B cell (primary cell): Measurements from ENCODE around the gene SYNRG. TPM values are rescaled to one million over a fixed set of nuclear protein-coding genes. Genes with fewer than 3 reads are reported as not detected.

ENCODE experiments used
- ATAC-seq: fragments of 200-7000 bp; cut with Tn5 transposase; one replicate; pipeline ENCODE4 v1.10.0; 2021; ENCODE audit warnings: low read depth, mild to moderate bottlenecking, moderate number of reproducible peaks, moderate library complexity
- CTCF ChIA-PET: fragments of 350-600 bp; sonication (Branson Sonifier 250); formaldehyde crosslinking; loops from one replicate; lab custom pipeline; 2021; ENCODE audit warnings: antibody characterized with exemption, inconsistent platforms; lab: Charles Lee
- POLR2A ChIA-PET: fragments of 350-600 bp; sonication (Branson Sonifier 250); formaldehyde crosslinking; loops from one replicate; lab custom pipeline; 2021; ENCODE audit warnings: antibody characterized with exemption; lab: Charles Lee
- DNase-seq: peaks from one replicate; pipeline ENCODE4 v3.0.0; 2013
- H2AFZ ChIP-seq: 2 replicates; pipeline ENCODE4 v1.6.1; 2012; ENCODE audit warnings: mild to moderate bottlenecking, low read depth, low read length; ENCODE audit not compliant: insufficient read depth, poor library complexity, severe bottlenecking
- H3K27ac ChIP-seq, 2 donors: 1 replicate in 1 of 2; 2 replicates in 1 of 2; pipeline ENCODE4 v1.5.1; 2012 to 2013; ENCODE audit warnings: low read length in 2 of 2, mild to moderate bottlenecking in 2 of 2, moderate library complexity in 1 of 2
- H3K27me3 ChIP-seq, 4 experiments: fragments of 200-600 bp in 1 of 4; sonication (generic) in 1 of 4; replicated peaks in 1 of 4; 1 replicate in 2 of 4; 2 replicates in 2 of 4; pipeline versions ENCODE4 v1.6.1 to v1.7.0; 2013 to 2016; ENCODE audit warnings: low read length in 3 of 4, mild to moderate bottlenecking in 2 of 4, mixed read lengths in 1 of 4, moderate library complexity in 1 of 4; ENCODE audit not compliant: insufficient read depth in 4 of 4, control insufficient read depth in 3 of 4; ENCODE audit errors: control extremely low read depth in 1 of 4
- H3K36me3 ChIP-seq, 2 experiments: replicated peaks in 1 of 2; 1 replicate in 1 of 2; 2 replicates in 1 of 2; pipeline versions ENCODE4 v1.6.1 to v1.7.1; 2013; ENCODE audit warnings: low read length in 1 of 2; ENCODE audit not compliant: insufficient read depth in 2 of 2, control insufficient read depth in 1 of 2; ENCODE audit errors: control extremely low read depth in 1 of 2, extremely low read depth in 1 of 2
- H3K4me1 ChIP-seq, 2 donors: fragments of 200-600 bp in 1 of 2; sonication (generic) in 1 of 2; 1 replicate in 1 of 2; 2 replicates in 1 of 2; pipeline versions ENCODE4 v1.5.1 to v1.6.1; 2013 to 2017; ENCODE audit warnings: low read length in 2 of 2; ENCODE audit not compliant: control insufficient read depth in 2 of 2, insufficient read depth in 2 of 2
- H3K4me2 ChIP-seq: replicated peaks from 2 replicates; pipeline ENCODE3; 2012; ENCODE audit warnings: mild to moderate bottlenecking, low read depth, low read length; ENCODE audit not compliant: poor library complexity, severe bottlenecking
- H3K4me3 ChIP-seq, 5 experiments: fragments of 200-600 bp in 1 of 5; sonication (generic) in 1 of 5; 1 replicate in 3 of 5; 2 replicates in 2 of 5; pipeline versions ENCODE4 v1.5.1 to v1.7.0; 2011 to 2016; ENCODE audit warnings: low read length in 4 of 5, mild to moderate bottlenecking in 4 of 5, low read depth in 2 of 5, control low read depth in 1 of 5, moderate library complexity in 1 of 5; ENCODE audit not compliant: insufficient read depth in 1 of 5; ENCODE audit errors: control extremely low read depth in 1 of 5, extremely low read depth in 1 of 5
- H3K79me2 ChIP-seq: fragments of 200-600 bp; sonication (generic); one replicate; pipeline ENCODE4 v1.6.0; 2016; ENCODE audit warnings: low read length; ENCODE audit not compliant: control insufficient read depth, insufficient read depth
- H3K9ac ChIP-seq: fragments of 200-600 bp; sonication (generic); 2 replicates; pipeline ENCODE4 v1.6.1; 2017; ENCODE audit warnings: mild to moderate bottlenecking, low read length, moderate library complexity
- H3K9me3 ChIP-seq, 3 donors: one replicate each; pipeline versions ENCODE4 v1.6.1 to v1.7.1; 2013; ENCODE audit warnings: low read length in 2 of 3; ENCODE audit not compliant: control insufficient read depth in 2 of 3, insufficient read depth in 1 of 3; ENCODE audit errors: control extremely low read depth in 1 of 3
- H4K20me1 ChIP-seq: 2 replicates; pipeline ENCODE4 v1.6.0; 2012; ENCODE audit warnings: mild to moderate bottlenecking, low read length; ENCODE audit not compliant: insufficient read depth, control insufficient read depth, poor library complexity, severe bottlenecking
- H3K27ac Mint-ChIP-seq: one replicate; pipeline ENCODE4 v1.8.0; 2021; ENCODE audit warnings: mixed read lengths
- H3K27me3 Mint-ChIP-seq: one replicate; pipeline ENCODE4 v1.8.0; 2021; ENCODE audit warnings: mixed read lengths
- H3K4me1 Mint-ChIP-seq: one replicate; pipeline ENCODE4 v1.8.0; 2021; ENCODE audit warnings: mixed read lengths
- H3K4me3 Mint-ChIP-seq: one replicate; pipeline ENCODE4 v1.8.0; 2021; ENCODE audit warnings: mixed read lengths
- H3K9me3 Mint-ChIP-seq: one replicate; pipeline ENCODE4 v1.8.0; 2022; ENCODE audit warnings: mixed read lengths; ENCODE audit not compliant: insufficient read depth
- CTCF ChIP-seq: fragments of 200-600 bp; IDR thresholded peaks from one replicate; pipeline ENCODE4 v1.8.0; 2022; ENCODE audit warnings: antibody characterized with exemption, mild to moderate bottlenecking
- EZH2 ChIP-seq: IDR thresholded peaks from 2 replicates; pipeline ENCODE4 v1.6.1; 2012; ENCODE audit warnings: borderline replicate concordance, low read depth, mild to moderate bottlenecking, moderate library complexity, low read length; ENCODE audit not compliant: insufficient read depth, poor library complexity, severe bottlenecking
- WGBS: methylation state at CpG from one replicate; pipeline ENCODE4 v1.1.5; 2013; ENCODE audit warnings: missing lambda C conversion rate; ENCODE audit not compliant: insufficient coverage; 5-methylcytosine and 5-hydroxymethylcytosine counted together
- intact Hi-C: fragments of 100-400 bp; cut with micrococcal nuclease; formaldehyde crosslinking; loops from one replicate; pipeline ENCODE4 v1.10.0; 2022
- polyA plus RNA-seq: library from polyadenylated mRNA; depleted of rRNA; stranded (reverse); fragments of >200 nt; gene quantifications from 2 replicates; pipeline ENCODE4 v1.2.3, GENCODE V29; 2012
- total RNA-seq, 2 donors: library from RNA; stranded (reverse); fragments of 120-200 nt in 1 of 2; gene quantifications; 1 replicate in 1 of 2; 2 replicates in 1 of 2; pipeline versions ENCODE4 v1.2.3 to v1.2.4, GENCODE V29; 2013 to 2022

The SYNRG gene
- total and polyA plus RNA-seq, 2 donors (not counting 1 experiment from before 2014, with no cell fraction given) = 31.8 to 113 TPM

DNA sequence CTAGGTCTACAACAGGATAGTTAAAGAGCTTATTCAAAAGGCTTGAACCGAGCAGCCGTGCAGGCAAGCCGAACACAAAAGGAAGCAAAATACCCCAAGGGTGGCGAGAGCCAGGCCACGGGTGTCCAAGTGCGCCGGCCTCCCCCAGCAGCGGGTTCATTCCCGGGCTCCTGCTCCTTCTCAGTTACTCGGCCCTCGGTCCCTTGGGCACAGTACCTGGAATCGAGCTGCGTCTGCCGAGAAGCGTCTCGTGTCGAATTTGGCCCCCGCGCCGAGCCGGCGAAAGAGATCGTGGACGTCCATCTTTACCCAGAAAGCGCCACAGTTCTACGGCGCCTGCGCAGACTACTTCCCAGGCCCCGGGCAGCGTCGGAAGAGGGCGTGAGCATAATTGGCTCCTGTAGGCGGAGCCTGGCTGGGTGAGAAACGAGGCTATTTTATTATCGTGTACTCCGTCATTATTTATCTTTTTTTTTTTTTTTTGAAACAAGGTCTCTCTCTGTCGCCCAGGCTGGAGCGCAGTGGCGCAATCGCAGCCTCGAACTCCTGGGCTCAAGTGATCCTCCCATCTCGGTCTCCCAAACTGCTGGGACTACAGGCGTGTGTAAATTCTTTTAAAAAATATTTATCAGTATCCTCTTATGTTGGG, 34.0 kb upstream of the SYNRG start, which contains the start of gene DDX52:
DDX52 (minus strand) TSS at position 329 of the 649 bp plus-strand sequence; CDS start at position 303, 26 bp downstream.
- Mint-ChIP-seq H3K27ac (peak within 1 kb of the TSS; percentile 91), H3K9me3 (no peaks in the 10 kb centered on the region), H3K4me1 (peaks cover 29% of the 10 kb centered on the region), H3K27me3 (peaks cover 29% of the 10 kb centered on the region), H3K4me3 (peak within 1 kb of the TSS; percentile 94)
- H3K4me2 ChIP-seq = peak within 1 kb of the TSS; percentile 82
- CTCF ChIA-PET = interaction anchor here (0.7 to 2.1 kb wide), 3 partner anchors 33 to 189 kb away, joined by 3 to 8 read pairs (median 5); no protein-coding TSS in a partner anchor
- H4K20me1 ChIP-seq = peaks cover 8% of the 10 kb centered on the region
- H3K4me1 ChIP-seq = peaks cover 16 to 17% of the 10 kb centered on the region in 2 donors
- peak within 1 kb of the TSS; percentile 81 for H2AFZ ChIP-seq
- intact Hi-C loops = loop anchor here (1.0 kb wide), 3 partner anchors 34 to 201 kb away; partner anchors contain the start of gene SYNRG
- H3K9me3 ChIP-seq = no peaks in the 10 kb centered on the region
- H3K36me3 ChIP-seq = peaks cover 4 to 10% of the 10 kb centered on the region in 2 experiments
- POLR2A ChIA-PET = interaction anchor here (0.7 kb wide), 1 partner anchor 35 kb away, joined by 3 read pairs; no protein-coding TSS in a partner anchor
- ATAC-seq = peak; percentile 99
- H3K4me3 ChIP-seq = peak within 1 kb of the TSS; percentile 62 to 97 (median 85)
- peak; percentile 93 for DNase-seq
- TF ChIP-seq CTCF (no peak), EZH2 (no peak)
- WGBS = under 1% methylated on average over 28 of the region's 43 CpGs
- peaks cover 0 to 30% (median 17%) of the 10 kb centered on the region in 4 experiments for H3K27me3 ChIP-seq
- H3K27ac ChIP-seq = peak within 1 kb of the TSS; percentile 64 to 77
- peak within 1 kb of the TSS; percentile 74 for H3K9ac ChIP-seq
- peaks cover 53% of the 10 kb centered on the region for H3K79me2 ChIP-seq

- Mint-ChIP-seq H3K9me3 (no peaks in the 10 kb centered on the region), H3K4me1 (peaks cover 29% of the 10 kb centered on the region), H3K4me3 (peak overlapping the region; percentile 94), H3K27ac (peak overlapping the region; percentile 91), H3K27me3 (peaks cover 24% of the 10 kb centered on the region)
- ChIA-PET POLR2A (no interaction called here), CTCF (interaction anchor here (1.2 to 2.1 kb wide), 2 partner anchors 33 to 149 kb away, joined by 5 to 8 read pairs; no protein-coding TSS in a partner anchor)
- H3K4me2 ChIP-seq = peak overlapping the region; percentile 82
- H3K9me3 ChIP-seq = no peaks in the 10 kb centered on the region
- DNase-seq = no peak
- peak overlapping the region; percentile 64 to 77 for H3K27ac ChIP-seq
- peak overlapping the region; percentile 62 to 97 (median 85) for H3K4me3 ChIP-seq
- H4K20me1 ChIP-seq = peaks cover 14% of the 10 kb centered on the region
- 0% methylated on average over 2 of the region's 7 CpGs for WGBS
- intact Hi-C loops = loop anchor here (1.0 kb wide), 3 partner anchors 33 to 202 kb away; partner anchors contain the start of gene SYNRG
- H2AFZ ChIP-seq = peak overlapping the region; percentile 81
- ATAC-seq = no peak
- H3K79me2 ChIP-seq = peaks cover 59% of the 10 kb centered on the region
- peaks cover 16 to 17% of the 10 kb centered on the region in 2 donors for H3K4me1 ChIP-seq
- peaks cover 4 to 15% of the 10 kb centered on the region in 2 experiments for H3K36me3 ChIP-seq
- TF ChIP-seq EZH2 (no peak), CTCF (no peak)
- H3K27me3 ChIP-seq = peaks cover 0 to 24% (median 17%) of the 10 kb centered on the region in 4 experiments
- H3K9ac ChIP-seq = peak overlapping the region; percentile 74
Observed at GRCh38 chr17:37642681-37643080, 33.5 kb upstream of the SYNRG start.
